ENCODE data around the gene CEMIP. TPM values are rescaled to one million over a fixed set of nuclear protein-coding genes. Genes with fewer than 3 reads are reported as not detected.

Gene CEMIP
- total and polyA plus RNA-seq, 2 of the 13 experiments (the other 11 are each of a cell fraction or from before 2014, with no cell fraction given), result 4.3 to 28.5 TPM

DNA sequence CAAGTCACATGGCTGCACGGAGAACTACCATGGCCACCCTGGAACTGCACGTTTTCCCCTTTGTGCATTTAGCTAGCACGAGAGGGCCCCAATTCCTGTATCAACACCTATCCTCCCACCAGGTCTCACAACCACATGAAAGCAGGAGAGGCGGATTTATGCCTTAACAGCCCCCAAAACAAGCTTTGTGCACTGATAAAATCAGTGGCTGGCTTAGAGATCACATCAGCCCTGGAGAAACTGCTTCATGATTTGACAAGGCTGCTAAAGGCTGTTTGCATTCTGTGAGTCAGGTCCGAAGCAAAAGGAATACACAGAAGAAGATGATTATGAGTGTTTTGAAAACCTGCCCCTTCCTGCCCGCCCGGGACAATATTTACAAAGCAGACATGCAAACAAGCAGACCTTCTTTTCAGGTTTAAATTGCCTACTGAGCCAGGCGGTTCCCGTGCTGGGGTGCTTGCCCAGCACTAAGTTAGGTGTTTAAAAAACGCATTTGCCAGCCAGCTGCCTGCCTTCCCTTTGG, 25.9 kb downstream of the CEMIP start (continued):
- peak; percentile 60; the same call in 1 of the 2 replicates for TF ChIP-seq ZNF430 (CRISPR knock-in tag; IDR thresholded peaks at IDR 0.05)
- TF ChIP-seq NCOA1 (CRISPR knock-in tag; IDR thresholded peaks at IDR 0.05), result no peak
- TF ChIP-seq TERF1 (CRISPR knock-in tag; IDR thresholded peaks at IDR 0.05), result no peak
- TF ChIP-seq, protein P1, sequence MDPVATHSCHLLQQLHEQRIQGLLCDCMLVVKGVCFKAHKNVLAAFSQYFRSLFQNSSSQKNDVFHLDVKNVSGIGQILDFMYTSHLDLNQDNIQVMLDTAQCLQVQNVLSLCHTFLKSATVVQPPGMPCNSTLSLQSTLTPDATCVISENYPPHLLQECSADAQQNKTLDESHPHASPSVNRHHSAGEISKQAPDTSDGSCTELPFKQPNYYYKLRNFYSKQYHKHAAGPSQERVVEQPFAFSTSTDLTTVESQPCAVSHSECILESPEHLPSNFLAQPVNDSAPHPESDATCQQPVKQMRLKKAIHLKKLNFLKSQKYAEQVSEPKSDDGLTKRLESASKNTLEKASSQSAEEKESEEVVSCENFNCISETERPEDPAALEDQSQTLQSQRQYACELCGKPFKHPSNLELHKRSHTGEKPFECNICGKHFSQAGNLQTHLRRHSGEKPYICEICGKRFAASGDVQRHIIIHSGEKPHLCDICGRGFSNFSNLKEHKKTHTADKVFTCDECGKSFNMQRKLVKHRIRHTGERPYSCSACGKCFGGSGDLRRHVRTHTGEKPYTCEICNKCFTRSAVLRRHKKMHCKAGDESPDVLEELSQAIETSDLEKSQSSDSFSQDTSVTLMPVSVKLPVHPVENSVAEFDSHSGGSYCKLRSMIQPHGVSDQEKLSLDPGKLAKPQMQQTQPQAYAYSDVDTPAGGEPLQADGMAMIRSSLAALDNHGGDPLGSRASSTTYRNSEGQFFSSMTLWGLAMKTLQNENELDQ (CRISPR knock-in tag; IDR thresholded peaks at IDR 0.05; ENCODE audit: borderline replicate concordance), result no peak
- peak; percentile 15; the same call in 1 of the 2 replicates for TF ChIP-seq TAF1 (CRISPR knock-in tag; IDR thresholded peaks at IDR 0.05)
- 0 out of 2 replicates have a peak, but pooled peaks have one; percentile 64 for TF ChIP-seq AFF4 (CRISPR knock-in tag; IDR thresholded peaks at IDR 0.05)
- peak; percentile 70 for TF ChIP-seq MED1 (CRISPR knock-in tag; IDR thresholded peaks at IDR 0.05)
- TF ChIP-seq SNAI1 (CRISPR knock-in tag; IDR thresholded peaks at IDR 0.05; ENCODE audit: borderline replicate concordance), result no peak
- no peak for TF ChIP-seq ZNF737 (CRISPR knock-in tag; IDR thresholded peaks at IDR 0.05; ENCODE audit: borderline replicate concordance)
- no peak for TF ChIP-seq PAX8 (CRISPR knock-in tag; IDR thresholded peaks at IDR 0.05; ENCODE audit: borderline replicate concordance)
- peak; percentile 91; the same call in 1 of the 2 replicates for TF ChIP-seq AHDC1 (CRISPR knock-in tag; IDR thresholded peaks at IDR 0.05; ENCODE audit: borderline replicate concordance)
- TF ChIP-seq, protein P2, sequence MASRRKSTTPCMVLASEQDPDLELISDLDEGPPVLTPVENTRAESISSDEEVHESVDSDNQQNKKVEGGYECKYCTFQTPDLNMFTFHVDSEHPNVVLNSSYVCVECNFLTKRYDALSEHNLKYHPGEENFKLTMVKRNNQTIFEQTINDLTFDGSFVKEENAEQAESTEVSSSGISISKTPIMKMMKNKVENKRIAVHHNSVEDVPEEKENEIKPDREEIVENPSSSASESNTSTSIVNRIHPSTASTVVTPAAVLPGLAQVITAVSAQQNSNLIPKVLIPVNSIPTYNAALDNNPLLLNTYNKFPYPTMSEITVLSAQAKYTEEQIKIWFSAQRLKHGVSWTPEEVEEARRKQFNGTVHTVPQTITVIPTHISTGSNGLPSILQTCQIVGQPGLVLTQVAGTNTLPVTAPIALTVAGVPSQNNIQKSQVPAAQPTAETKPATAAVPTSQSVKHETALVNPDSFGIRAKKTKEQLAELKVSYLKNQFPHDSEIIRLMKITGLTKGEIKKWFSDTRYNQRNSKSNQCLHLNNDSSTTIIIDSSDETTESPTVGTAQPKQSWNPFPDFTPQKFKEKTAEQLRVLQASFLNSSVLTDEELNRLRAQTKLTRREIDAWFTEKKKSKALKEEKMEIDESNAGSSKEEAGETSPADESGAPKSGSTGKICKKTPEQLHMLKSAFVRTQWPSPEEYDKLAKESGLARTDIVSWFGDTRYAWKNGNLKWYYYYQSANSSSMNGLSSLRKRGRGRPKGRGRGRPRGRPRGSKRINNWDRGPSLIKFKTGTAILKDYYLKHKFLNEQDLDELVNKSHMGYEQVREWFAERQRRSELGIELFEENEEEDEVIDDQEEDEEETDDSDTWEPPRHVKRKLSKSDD (CRISPR knock-in tag; IDR thresholded peaks at IDR 0.05; ENCODE audit: low read depth), result no peak
